Measurements from ENCODE around the gene ATP13A1.
"Not testable (repeated sequence)": the region's sequence is repeated elsewhere in the genome, so short reads cannot be mapped to it uniquely, and the experiment has no call there.

The ATP13A1 gene

DNA sequence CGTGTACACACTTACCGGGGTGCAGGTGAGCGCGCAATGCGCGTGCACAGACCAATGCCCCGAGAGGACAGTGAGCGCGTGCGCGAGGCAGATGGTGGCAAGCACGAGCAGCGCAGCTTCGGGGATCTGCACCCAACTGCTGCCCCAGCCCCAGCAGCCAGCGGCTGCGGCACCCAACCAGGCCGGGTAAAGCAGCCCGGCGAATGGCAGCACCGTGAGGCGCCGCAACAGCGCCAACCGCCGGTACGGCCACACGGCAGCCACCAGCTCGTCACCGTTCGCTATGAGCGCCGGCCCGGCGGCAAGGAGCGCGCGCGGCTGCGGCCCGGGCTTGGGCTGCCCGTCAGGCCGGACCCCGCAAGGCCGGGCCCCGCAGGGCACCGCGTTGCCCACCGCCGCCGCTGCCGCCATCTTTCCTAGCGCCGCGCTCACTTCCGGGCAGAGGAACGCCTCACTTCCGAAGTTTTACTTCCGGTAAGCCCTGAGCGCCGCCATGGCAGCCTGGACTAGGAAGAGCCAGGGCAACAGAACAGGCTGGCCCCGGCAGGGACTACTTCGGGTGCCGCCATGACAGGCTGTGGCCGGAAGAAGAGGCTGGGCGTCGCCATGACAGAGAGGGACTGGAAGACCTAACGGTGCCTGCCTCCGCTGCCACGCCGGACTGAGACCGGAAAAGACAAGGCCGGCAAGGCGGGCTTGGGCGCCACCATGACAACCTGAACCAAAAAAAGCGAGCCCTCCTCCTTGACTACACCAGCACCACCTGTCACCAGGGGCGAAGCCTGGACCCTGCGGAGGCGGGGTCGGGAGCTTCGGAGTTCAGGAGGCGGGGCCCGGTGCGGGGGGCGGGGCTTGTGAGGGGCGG is at the start of gene ATP13A1:
TSS of gene ATP13A1 (minus strand) at position 421 of the 865 bp plus-strand sequence. CDS start at position 411, 10 bp downstream.
- peak; percentile 71 for DNase-seq

GRCh38 chr19:19711934-19712828 is 48.7 kb upstream of the ATP13A1 start:
- no peak for DNase-seq

DNA sequence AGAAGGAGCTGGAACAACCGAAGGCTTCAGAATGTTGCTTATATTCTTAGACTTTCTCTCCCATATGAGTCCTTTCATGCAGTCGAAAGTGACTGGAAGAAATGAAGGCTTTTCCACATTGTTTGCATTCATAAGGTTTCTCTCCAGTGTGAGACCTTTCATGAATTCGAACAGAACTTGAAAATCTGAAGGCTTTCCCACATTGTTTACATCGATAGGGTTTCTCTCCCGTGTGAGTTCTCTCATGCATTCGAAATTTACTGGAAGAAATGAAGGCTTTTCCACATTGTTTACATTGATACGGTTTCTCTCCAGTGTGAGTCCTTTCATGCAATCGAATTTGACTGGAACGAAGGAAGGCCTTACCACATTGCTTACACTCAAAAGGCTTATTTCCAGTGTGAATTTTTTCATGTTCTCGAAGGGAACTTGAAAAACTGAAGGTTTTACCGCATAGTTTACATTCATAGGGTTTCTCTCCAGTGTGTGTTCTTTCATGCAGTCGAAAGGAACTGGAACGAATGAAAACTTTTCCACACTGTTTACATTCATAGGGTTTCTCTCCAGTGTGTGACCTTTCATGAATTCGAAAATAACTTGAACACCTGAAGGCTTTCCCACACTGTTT is 47.9 kb upstream of the ATP13A1 start:
- no peak for DNase-seq

- DNase-seq = no peak
Measured at GRCh38 chr19:19710506-19710905, 47.0 kb upstream of the ATP13A1 start.

DNA sequence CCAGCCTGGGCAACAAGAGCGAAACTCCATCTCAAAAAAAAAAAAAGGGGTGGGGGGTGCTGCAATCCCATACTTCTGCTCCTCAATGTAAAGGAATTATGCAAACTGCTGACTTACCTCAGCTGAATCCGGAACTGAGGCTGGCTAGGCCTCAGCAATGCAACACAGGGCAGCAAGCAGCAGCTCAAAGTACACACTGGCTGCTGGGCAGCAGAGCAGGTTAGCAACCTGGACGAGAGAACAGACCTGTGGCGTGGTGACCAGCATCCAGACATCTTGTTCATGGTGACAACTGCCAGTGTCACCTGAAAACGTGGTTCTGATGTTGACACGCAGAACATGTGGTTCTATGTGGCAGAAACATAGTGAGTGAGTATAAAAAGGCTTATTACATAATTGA is 41.4 kb upstream of the ATP13A1 start:
- DNase-seq = no peak

GRCh38 chr19:19700493-19700892 is 37.0 kb upstream of the ATP13A1 start:
- not testable (repeated sequence) for DNase-seq

- no peak for DNase-seq
Measured at GRCh38 chr19:19697589-19697988, 34.1 kb upstream of the ATP13A1 start.

GRCh38 chr19:19696386-19696785 is 32.9 kb upstream of the ATP13A1 start:
- no peak for DNase-seq

DNA sequence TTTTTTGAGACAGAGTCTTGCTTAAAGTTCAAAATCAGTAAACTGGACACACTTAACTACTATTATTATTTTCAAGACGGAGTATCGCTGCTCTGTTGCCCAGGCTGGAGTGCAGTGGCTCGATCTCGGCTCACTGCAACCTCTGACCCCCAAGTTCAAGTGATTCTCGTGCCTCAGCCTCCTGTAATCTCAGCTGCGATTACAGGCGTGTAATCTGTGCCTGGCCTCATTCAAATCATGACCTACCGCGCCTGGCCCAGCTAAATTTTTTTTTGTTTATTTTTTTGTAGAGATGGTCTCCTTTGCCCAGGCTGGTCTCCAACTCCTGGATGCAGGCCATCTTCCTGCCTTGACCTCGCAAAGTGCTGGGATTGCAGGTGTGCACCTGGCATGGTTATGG is 28.2 kb upstream of the ATP13A1 start:
- no peak for DNase-seq

- not testable (repeated sequence) for DNase-seq
Measured at GRCh38 chr19:19689023-19689422, 25.5 kb upstream of the ATP13A1 start.

- no peak for DNase-seq
Measured at GRCh38 chr19:19687090-19687489, 23.6 kb upstream of the ATP13A1 start.

- no peak for DNase-seq
Measured at GRCh38 chr19:19686580-19686979, 23.1 kb upstream of the ATP13A1 start.

GRCh38 chr19:19686119-19686518 is 22.6 kb upstream of the ATP13A1 start:
- not testable (repeated sequence) for DNase-seq

GRCh38 chr19:19679176-19680073 is 15.9 kb upstream of the ATP13A1 start:
- no peak for DNase-seq

DNA sequence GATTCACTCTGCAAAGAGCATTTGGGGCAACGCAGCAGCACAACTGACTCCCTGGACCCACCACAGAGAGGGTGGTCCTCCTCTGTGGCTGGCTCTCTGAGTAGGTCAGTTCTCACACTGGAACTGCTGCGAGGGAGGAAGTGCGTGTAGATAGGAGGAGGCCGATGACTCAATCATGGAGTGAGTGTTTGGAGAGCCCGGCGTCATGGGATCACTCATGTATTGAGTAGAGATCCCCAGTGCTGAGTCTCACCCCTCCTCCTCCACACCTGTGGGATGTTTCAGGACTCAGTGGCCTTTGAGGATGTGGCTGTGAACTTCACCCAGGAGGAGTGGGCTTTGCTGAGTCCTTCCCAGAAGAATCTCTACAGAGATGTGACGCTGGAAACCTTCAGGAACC is 14.1 kb upstream of the ATP13A1 start:
- no peak for DNase-seq

DNA sequence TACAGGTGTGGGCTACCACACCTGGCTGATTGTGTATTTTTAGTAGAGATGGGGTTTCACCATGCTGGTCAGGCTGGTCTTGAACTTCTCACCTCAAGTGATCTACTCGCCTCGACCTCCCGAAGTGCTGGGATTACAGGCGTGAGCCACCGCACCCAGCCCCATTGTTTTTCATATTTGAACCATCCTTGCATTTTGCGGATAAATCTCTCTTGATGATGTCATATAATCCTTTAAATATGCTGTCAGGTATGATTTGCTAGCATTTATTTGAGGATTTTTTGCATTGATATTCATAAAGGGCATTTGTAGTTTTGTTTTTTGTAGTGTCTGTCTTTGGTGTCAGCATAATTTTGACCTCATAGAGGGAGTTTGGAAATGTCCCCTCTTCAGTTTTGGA is 10.8 kb upstream of the ATP13A1 start:
- DNase-seq = no peak

DNA sequence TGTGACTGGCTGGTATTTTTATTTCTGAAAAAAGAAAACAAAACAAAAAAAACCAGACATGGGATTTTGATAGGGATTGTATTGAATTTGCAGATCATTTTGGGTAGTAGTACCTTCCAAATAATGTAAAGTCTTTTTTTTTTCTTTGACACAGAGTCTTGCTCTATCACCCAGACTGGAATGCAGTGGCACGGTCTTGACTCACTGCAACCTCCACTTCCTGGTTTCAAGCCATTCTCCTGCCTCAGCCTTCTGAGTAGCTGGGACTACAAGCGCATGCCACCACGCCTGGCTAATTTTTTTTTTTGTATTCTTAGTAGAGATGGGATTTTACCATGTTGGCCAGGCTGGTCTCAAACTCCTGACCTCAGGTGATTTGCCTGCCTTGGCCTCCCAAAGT is 9.3 kb upstream of the ATP13A1 start:
- no peak for DNase-seq

DNA sequence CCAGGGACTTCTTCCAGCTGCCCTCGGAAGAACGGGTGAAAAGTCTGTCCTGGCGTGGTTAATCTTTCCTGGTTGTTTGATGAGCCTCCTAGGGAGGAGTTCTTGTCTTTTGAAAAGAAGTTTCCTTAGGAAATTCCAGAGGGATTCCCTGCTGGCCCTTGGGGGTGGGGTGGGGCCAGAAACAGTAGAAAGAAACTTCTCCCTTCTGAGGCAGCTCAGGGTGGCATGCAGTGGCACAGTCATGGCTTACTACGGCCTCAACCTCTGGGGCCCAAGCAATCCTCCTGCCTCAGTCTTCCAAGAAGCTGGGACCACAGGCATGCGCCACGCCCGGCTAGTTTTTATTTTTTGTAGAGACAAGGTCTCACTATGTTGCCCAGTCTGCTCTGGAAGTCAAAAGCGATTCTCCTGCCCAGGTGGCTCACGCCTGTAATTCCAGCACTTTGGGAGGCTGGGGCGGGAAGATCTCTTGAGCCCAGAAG is 6.6 kb upstream of the ATP13A1 start:
- no peak for DNase-seq

- DNase-seq = peak; percentile 71
Measured at GRCh38 chr19:19668230-19669012, 4.9 kb upstream of the ATP13A1 start, which contains the start of gene ZNF101. ZNF101 (plus strand) TSS chr19:19668839; CDS start chr19:19668964, 125 bp downstream.

DNA sequence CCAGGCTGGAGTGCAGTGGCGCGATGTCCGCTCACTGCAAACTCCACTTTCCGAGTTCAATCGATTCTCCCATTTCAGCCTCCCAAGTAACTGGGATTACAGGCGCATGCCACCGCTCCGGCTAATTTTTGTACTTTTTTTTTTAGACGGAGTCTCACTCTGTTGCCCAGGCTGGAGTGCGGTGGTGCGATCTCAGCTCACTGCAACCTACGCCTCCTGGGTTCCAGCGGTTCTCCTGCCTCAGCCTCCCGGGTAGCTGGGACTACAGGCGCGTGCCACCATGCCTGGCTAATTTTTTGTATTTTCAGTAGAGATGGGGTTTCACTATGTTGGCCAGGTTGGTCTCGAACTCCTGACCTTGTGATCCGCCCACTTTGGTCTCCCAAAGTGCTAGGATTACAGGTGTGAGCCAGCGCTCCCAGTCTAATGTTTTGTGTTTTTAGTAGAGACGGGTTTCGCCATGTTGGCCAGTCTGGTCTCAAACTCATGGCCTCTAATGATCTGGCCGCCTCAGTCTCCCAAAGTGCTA is 2.0 kb upstream of the ATP13A1 start:
- DNase-seq = not testable (repeated sequence)

DNA sequence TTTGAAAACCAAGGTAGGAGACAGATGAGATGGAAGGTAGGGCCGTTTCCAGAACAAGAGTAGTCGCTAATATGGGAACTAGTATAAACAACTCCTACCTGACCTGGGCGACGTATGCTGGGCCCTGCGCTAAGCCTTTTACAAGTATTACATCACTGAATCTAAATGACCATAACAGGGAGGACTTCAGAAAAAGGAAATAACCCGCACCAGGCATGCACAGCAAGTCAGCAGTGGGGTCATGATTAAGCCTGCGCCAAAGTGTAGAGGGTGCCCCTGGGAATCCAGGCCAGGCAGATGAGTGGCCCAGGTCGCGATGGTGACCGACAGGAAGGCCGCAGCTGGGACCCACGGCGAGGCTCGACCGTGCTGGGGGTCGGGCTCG is 613 bp downstream of the ATP13A1 start:
- no peak for DNase-seq
